Measurements from ENCODE around the gene ME2.
"Not testable (repeated sequence)": the region's sequence is repeated elsewhere in the genome, so short reads cannot be mapped to it uniquely, and the experiment has no call there.

The ME2 gene

GRCh38 chr18:50847192-50847591 lies 31.7 kb upstream of the ME2 start:
- H3K9me3 ChIP-seq (ENCODE audit: control insufficient read depth, low read length): no peaks in the 10 kb centered on the region
- peaks cover 6% of the 10 kb centered on the region for H3K4me1 ChIP-seq (ENCODE audit: control insufficient read depth, insufficient read depth, low read length, poor library complexity, severe bottlenecking)
- 89 to 94% methylated on average over 3 to 4 of the region's 4 CpGs for WGBS, 2 experiments (ENCODE audit: insufficient coverage in 2 of 2)
- H3K36me3 ChIP-seq (ENCODE audit: control insufficient read depth, insufficient read depth, low read length): no peaks in the 10 kb centered on the region
- no peak overlapping the region for H3K4me3 ChIP-seq (ENCODE audit: extremely low read depth, insufficient read depth, low read length, poor library complexity, severe bottlenecking)
- no peak overlapping the region for H3K27ac ChIP-seq (ENCODE audit: low read depth, low read length, severe bottlenecking)

- Histone ChIP-seq H3K9me3 (ENCODE audit: control insufficient read depth, low read length) (no peaks in the 10 kb centered on the region), H3K4me1 (ENCODE audit: control insufficient read depth, insufficient read depth, low read length, poor library complexity, severe bottlenecking) (peaks cover 6% of the 10 kb centered on the region), H3K27ac (ENCODE audit: low read depth, low read length, severe bottlenecking) (no peak overlapping the region), H3K36me3 (ENCODE audit: control insufficient read depth, insufficient read depth, low read length) (no peaks in the 10 kb centered on the region), H3K4me3 (ENCODE audit: extremely low read depth, insufficient read depth, low read length, poor library complexity, severe bottlenecking) (no peak overlapping the region)
- WGBS, 2 experiments (ENCODE audit: insufficient coverage in 2 of 2): 100% methylated on average over 1 to 3 of the region's 7 CpGs
Measured at GRCh38 chr18:50848061-50848551, 30.8 kb upstream of the ME2 start.

GRCh38 chr18:50848991-50849390 lies 29.9 kb upstream of the ME2 start:
- Histone ChIP-seq H3K4me1 (ENCODE audit: control insufficient read depth, insufficient read depth, low read length, poor library complexity, severe bottlenecking) (peaks cover 15% of the 10 kb centered on the region), H3K27ac (ENCODE audit: low read depth, low read length, severe bottlenecking) (no peak overlapping the region), H3K36me3 (ENCODE audit: control insufficient read depth, insufficient read depth, low read length) (no peaks in the 10 kb centered on the region), H3K4me3 (ENCODE audit: extremely low read depth, insufficient read depth, low read length, poor library complexity, severe bottlenecking) (no peak overlapping the region), H3K9me3 (ENCODE audit: control insufficient read depth, low read length) (no peaks in the 10 kb centered on the region)
- WGBS, 2 experiments (ENCODE audit: insufficient coverage in 2 of 2): no CpG with 5 or more reads among the region's 1 CpG

- no peaks in the 10 kb centered on the region for H3K9me3 ChIP-seq (ENCODE audit: control insufficient read depth, low read length)
- peaks cover 18% of the 10 kb centered on the region for H3K4me1 ChIP-seq (ENCODE audit: control insufficient read depth, insufficient read depth, low read length, poor library complexity, severe bottlenecking)
- H3K36me3 ChIP-seq (ENCODE audit: control insufficient read depth, insufficient read depth, low read length): no peaks in the 10 kb centered on the region
- WGBS, 2 experiments (ENCODE audit: insufficient coverage in 2 of 2): no CpG with 5 or more reads among the region's 3 CpGs
- H3K4me3 ChIP-seq (ENCODE audit: extremely low read depth, insufficient read depth, low read length, poor library complexity, severe bottlenecking): no peak overlapping the region
- H3K27ac ChIP-seq (ENCODE audit: low read depth, low read length, severe bottlenecking): no peak overlapping the region
Measured at GRCh38 chr18:50849419-50849821, 29.5 kb upstream of the ME2 start.

GRCh38 chr18:50850307-50851065 lies 28.4 kb upstream of the ME2 start:
- H3K36me3 ChIP-seq (ENCODE audit: control insufficient read depth, insufficient read depth, low read length): no peaks in the 10 kb centered on the region
- no peak overlapping the region for H3K27ac ChIP-seq (ENCODE audit: low read depth, low read length, severe bottlenecking)
- H3K9me3 ChIP-seq (ENCODE audit: control insufficient read depth, low read length): no peaks in the 10 kb centered on the region
- H3K4me3 ChIP-seq (ENCODE audit: extremely low read depth, insufficient read depth, low read length, poor library complexity, severe bottlenecking): no peak overlapping the region
- WGBS, 2 experiments (ENCODE audit: insufficient coverage in 2 of 2): 100% methylated on average over 3 to 5 of the region's 5 CpGs
- peaks cover 18% of the 10 kb centered on the region for H3K4me1 ChIP-seq (ENCODE audit: control insufficient read depth, insufficient read depth, low read length, poor library complexity, severe bottlenecking)

GRCh38 chr18:50853863-50854271 lies 25.1 kb upstream of the ME2 start:
- WGBS, 2 experiments (ENCODE audit: insufficient coverage in 2 of 2): 85 to 89% methylated on average over 5 of the region's 6 CpGs
- H3K4me3 ChIP-seq (ENCODE audit: extremely low read depth, insufficient read depth, low read length, poor library complexity, severe bottlenecking): no peak overlapping the region
- no peaks in the 10 kb centered on the region for H3K9me3 ChIP-seq (ENCODE audit: control insufficient read depth, low read length)
- peak overlapping the region; percentile 47 for H3K27ac ChIP-seq (ENCODE audit: low read depth, low read length, severe bottlenecking)
- no peaks in the 10 kb centered on the region for H3K36me3 ChIP-seq (ENCODE audit: control insufficient read depth, insufficient read depth, low read length)
- peaks cover 12% of the 10 kb centered on the region for H3K4me1 ChIP-seq (ENCODE audit: control insufficient read depth, insufficient read depth, low read length, poor library complexity, severe bottlenecking)

GRCh38 chr18:50855976-50856757 lies 22.8 kb upstream of the ME2 start:
- 89 to 91% methylated on average over 8 to 12 of the region's 13 CpGs for WGBS, 2 experiments (ENCODE audit: insufficient coverage in 2 of 2)
- H3K36me3 ChIP-seq (ENCODE audit: control insufficient read depth, insufficient read depth, low read length): no peaks in the 10 kb centered on the region
- no peaks in the 10 kb centered on the region for H3K9me3 ChIP-seq (ENCODE audit: control insufficient read depth, low read length)
- H3K4me3 ChIP-seq (ENCODE audit: extremely low read depth, insufficient read depth, low read length, poor library complexity, severe bottlenecking): no peak overlapping the region
- H3K27ac ChIP-seq (ENCODE audit: low read depth, low read length, severe bottlenecking): no peak overlapping the region
- H3K4me1 ChIP-seq (ENCODE audit: control insufficient read depth, insufficient read depth, low read length, poor library complexity, severe bottlenecking): peaks cover 12% of the 10 kb centered on the region

GRCh38 chr18:50857166-50857565 lies 21.8 kb upstream of the ME2 start:
- not testable (repeated sequence) for H3K4me3 ChIP-seq (ENCODE audit: extremely low read depth, insufficient read depth, low read length, poor library complexity, severe bottlenecking); H3K27ac ChIP-seq (ENCODE audit: low read depth, low read length, severe bottlenecking); H3K9me3 ChIP-seq (ENCODE audit: control insufficient read depth, low read length); H3K36me3 ChIP-seq (ENCODE audit: control insufficient read depth, insufficient read depth, low read length)
- peaks cover 12% of the 10 kb centered on the region for H3K4me1 ChIP-seq (ENCODE audit: control insufficient read depth, insufficient read depth, low read length, poor library complexity, severe bottlenecking)
- WGBS, 2 experiments (ENCODE audit: insufficient coverage in 2 of 2): 79 to 80% methylated on average over 1 to 2 of the region's 5 CpGs

- Histone ChIP-seq H3K4me3 (ENCODE audit: extremely low read depth, insufficient read depth, low read length, poor library complexity, severe bottlenecking) (no peak overlapping the region), H3K36me3 (ENCODE audit: control insufficient read depth, insufficient read depth, low read length) (no peaks in the 10 kb centered on the region), H3K9me3 (ENCODE audit: control insufficient read depth, low read length) (no peaks in the 10 kb centered on the region), H3K27ac (ENCODE audit: low read depth, low read length, severe bottlenecking) (no peak overlapping the region), H3K4me1 (ENCODE audit: control insufficient read depth, insufficient read depth, low read length, poor library complexity, severe bottlenecking) (peaks cover 12% of the 10 kb centered on the region)
- WGBS, 2 experiments (ENCODE audit: insufficient coverage in 2 of 2): 79 to 81% methylated on average over 3 of the region's 3 CpGs
Measured at GRCh38 chr18:50857694-50858093, 21.2 kb upstream of the ME2 start.

- Histone ChIP-seq H3K9me3 (ENCODE audit: control insufficient read depth, low read length) (no peaks in the 10 kb centered on the region), H3K4me3 (ENCODE audit: extremely low read depth, insufficient read depth, low read length, poor library complexity, severe bottlenecking) (no peak overlapping the region), H3K36me3 (ENCODE audit: control insufficient read depth, insufficient read depth, low read length) (no peaks in the 10 kb centered on the region), H3K27ac (ENCODE audit: low read depth, low read length, severe bottlenecking) (no peak overlapping the region), H3K4me1 (ENCODE audit: control insufficient read depth, insufficient read depth, low read length, poor library complexity, severe bottlenecking) (no peaks in the 10 kb centered on the region)
Measured at GRCh38 chr18:50859793-50860555, 18.9 kb upstream of the ME2 start.
